Brain microvascular endothelial cell (primary cell): Measurements from ENCODE around the gene CNN2.

Source experiments
- DNase-seq: peaks from one replicate; pipeline ENCODE4 v3.0.0-alpha.2; 2020
- H3K27ac ChIP-seq: fragments of 250-450 bp; sonication (Bioruptor Pico); 2 replicates; pipeline ENCODE4 v1.5.1; 2020; ENCODE audit warnings: mild to moderate bottlenecking, moderate library complexity
- H3K27me3 ChIP-seq: fragments of 250-450 bp; sonication (Bioruptor Pico); replicated peaks from 2 replicates; pipeline ENCODE4 v1.5.1; 2020; ENCODE audit warnings: mild to moderate bottlenecking
- H3K36me3 ChIP-seq: fragments of 250-450 bp; sonication (Bioruptor Pico); replicated peaks from 2 replicates; pipeline ENCODE4 v1.5.1; 2020; ENCODE audit warnings: mild to moderate bottlenecking
- H3K4me3 ChIP-seq: 2 replicates; pipeline ENCODE4 v1.5.1; 2011; ENCODE audit warnings: low read depth, mild to moderate bottlenecking, control low read depth, low read length, moderate library complexity
- in situ Hi-C: cut with HindIII; loops from 2 replicates; pipeline ENCODE4 v1.10.0; 2017; ENCODE audit warnings: low sequenced_read_pairs, low pct_ligation_motif_present
- TF ChIP-seq, protein P1 (sequence below): IDR thresholded peaks from 2 replicates; pipeline ENCODE4 v1.5.1; 2011; ENCODE audit warnings: low read depth, mild to moderate bottlenecking, moderate library complexity, low read length, control low read depth, inconsistent platforms; ENCODE audit errors: missing control alignments

The CNN2 gene

DNA sequence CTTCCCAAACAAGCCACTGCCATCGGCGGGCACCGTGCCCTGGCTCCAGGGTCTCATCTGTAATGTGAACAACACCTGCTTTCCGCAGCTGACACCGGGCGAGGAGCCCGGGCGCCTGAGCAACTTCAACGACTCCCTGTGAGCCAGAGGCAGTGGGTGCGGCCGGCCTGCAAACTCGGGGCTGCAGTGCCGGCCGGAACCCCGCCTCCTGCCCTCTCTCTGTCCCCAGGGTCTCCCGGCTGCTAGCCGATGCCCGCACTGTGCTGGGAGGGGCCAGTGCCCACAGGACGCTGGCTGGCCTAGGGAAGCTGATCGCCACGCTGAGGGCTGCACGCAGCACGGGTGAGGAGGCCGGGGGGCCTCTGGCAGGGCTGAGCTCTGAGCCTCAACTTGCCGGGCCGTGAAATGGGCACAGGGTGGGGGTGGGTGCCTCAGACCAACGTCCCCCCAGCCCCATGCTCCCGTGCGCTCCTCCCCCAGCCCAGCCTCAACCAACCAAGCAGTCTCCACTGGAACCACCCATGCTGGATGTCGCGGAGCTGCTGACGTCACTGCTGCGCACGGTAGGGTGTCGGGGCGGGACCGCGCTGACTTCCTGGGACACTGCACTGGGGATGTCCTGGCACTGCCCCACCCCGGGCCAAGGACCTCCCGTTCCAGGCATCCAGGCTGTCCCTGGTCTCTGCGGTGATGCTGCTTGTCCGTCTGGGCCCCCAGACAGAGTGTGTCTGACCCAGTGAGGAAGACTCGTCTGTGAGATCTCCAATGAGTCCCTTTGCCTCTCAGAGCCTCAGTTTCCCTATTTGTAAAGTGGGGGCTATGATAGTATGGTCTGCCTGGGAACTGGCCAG is 15.7 kb downstream of the CNN2 start:
- no peak overlapping the region for H3K27ac ChIP-seq
- TF ChIP-seq, protein P1, sequence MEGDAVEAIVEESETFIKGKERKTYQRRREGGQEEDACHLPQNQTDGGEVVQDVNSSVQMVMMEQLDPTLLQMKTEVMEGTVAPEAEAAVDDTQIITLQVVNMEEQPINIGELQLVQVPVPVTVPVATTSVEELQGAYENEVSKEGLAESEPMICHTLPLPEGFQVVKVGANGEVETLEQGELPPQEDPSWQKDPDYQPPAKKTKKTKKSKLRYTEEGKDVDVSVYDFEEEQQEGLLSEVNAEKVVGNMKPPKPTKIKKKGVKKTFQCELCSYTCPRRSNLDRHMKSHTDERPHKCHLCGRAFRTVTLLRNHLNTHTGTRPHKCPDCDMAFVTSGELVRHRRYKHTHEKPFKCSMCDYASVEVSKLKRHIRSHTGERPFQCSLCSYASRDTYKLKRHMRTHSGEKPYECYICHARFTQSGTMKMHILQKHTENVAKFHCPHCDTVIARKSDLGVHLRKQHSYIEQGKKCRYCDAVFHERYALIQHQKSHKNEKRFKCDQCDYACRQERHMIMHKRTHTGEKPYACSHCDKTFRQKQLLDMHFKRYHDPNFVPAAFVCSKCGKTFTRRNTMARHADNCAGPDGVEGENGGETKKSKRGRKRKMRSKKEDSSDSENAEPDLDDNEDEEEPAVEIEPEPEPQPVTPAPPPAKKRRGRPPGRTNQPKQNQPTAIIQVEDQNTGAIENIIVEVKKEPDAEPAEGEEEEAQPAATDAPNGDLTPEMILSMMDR: no peak

DNA sequence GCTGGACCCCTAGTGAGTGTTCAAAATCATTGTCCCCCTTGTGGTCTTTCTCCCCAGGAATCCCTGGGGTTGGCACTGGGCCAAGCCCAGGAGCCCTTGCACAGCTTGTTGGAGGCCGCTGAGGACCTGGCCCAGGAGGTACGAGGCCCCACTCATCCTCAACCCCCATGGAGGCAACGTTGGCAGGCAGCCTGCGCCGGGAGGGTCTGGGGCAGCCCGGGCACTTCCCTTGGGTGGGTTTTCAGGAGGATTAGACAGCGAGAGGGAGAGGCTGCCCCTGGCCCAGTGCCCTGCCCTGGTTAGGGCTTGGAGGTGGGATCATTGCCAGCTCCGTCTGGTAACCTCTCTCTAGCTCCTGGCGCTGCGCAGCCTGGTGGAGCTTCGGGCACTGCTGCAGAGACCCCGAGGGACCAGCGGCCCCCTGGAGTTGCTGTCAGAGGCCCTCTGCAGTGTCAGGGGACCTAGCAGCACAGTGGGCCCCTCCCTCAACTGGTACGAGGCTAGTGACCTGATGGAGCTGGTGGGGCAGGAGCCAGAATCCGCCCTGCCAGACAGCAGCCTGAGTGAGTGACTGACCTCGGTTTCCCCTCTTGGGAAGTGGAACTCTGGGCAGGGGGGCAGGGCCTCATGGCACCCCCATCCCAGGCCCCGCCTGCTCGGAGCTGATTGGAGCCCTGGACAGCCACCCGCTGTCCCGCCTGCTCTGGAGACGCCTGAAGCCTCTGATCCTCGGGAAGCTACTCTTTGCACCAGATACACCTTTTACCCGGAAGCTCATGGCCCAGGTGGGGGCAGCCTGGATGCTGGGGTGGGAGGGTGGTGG is 16.5 kb downstream of the CNN2 start:
- Histone ChIP-seq H3K27me3 (no peaks in the 10 kb centered on the region), H3K4me3 (no peak overlapping the region), H3K27ac (no peak overlapping the region), H3K36me3 (peaks cover 13% of the 10 kb centered on the region)
- in situ Hi-C loops: no loop called here
- TF ChIP-seq, protein P1: no peak
- DNase-seq: no peak

More for the DNA sequence above, 15.7 kb downstream of the CNN2 start:
- Histone ChIP-seq H3K4me3 (no peak overlapping the region), H3K27me3 (no peaks in the 10 kb centered on the region), H3K36me3 (peaks cover 20% of the 10 kb centered on the region)
- no peak for DNase-seq
- in situ Hi-C loops: no loop called here

DNA sequence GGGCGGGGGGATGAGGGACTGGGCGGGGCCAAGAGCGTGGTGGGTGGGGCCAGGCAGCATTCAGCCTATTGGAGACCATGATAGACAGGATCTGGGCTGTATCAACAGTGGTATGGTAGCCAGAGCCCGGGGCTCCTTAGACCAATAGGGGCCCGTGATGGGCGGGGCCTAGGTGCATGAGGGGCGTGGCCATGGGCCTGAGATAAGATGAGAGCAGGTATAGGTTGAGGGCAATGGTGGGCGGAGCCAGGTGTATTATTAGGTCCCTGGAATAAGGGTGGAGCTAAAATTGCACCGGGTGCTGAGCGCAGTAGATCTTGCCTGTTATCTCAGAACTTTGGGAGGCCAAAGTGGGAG is 18.8 kb downstream of the CNN2 start:
- Histone ChIP-seq H3K36me3 (no peaks in the 10 kb centered on the region), H3K27me3 (no peaks in the 10 kb centered on the region), H3K27ac (no peak overlapping the region), H3K4me3 (no peak overlapping the region)
- TF ChIP-seq, protein P1: no peak
- DNase-seq: no peak
- in situ Hi-C loops: no loop called here

DNA sequence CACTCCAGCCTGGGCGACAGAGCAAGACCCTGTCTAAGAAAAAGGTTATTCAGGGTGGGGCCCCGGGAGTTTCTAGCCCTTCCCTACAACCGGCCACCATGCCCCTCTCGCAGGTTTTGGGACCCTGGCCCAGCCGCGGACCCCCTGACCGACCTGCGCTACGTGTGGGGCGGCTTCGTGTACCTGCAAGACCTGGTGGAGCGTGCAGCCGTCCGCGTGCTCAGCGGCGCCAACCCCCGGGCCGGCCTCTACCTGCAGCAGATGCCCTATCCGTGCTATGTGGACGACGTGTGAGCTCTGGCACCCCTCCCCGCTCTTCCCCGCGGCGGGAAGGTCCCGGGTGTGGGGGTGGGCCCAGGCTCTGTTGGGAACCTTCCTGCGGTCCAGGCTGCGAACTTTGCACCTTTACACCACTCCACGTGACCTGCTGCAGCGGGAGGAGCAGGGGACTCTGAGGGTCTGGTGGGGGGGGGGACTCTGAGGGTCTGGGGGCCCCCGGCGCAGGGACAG is 19.8 kb downstream of the CNN2 start:
- no peaks in the 10 kb centered on the region for H3K36me3 ChIP-seq
- in situ Hi-C loops: no loop called here

DNA sequence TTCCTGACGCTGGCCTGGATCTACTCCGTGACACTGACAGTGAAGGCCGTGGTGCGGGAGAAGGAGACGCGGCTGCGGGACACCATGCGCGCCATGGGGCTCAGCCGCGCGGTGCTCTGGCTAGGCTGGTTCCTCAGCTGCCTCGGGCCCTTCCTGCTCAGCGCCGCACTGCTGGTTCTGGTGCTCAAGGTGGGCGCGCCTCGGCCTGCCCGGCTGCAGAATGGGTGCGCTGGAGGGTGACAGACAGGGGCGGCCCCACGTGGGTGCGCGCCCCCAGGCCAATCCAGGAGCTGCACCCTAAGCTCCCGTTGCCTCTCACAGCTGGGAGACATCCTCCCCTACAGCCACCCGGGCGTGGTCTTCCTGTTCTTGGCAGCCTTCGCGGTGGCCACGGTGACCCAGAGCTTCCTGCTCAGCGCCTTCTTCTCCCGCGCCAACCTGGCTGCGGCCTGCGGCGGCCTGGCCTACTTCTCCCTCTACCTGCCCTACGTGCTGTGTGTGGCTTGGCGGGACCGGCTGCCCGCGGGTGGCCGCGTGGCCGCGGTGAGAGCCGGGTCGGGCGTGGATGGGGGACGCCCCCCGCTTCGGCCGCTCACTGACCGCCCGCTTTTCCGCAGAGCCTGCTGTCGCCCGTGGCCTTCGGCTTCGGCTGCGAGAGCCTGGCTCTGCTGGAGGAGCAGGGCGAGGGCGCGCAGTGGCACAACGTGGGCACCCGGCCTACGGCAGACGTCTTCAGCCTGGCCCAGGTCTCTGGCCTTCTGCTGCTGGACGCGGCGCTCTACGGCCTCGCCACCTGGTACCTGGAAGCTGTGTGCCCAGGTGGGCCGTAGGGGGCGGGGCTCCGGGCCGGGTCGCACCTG is 20.7 kb downstream of the CNN2 start:
- Histone ChIP-seq H3K27ac (no peak overlapping the region), H3K4me3 (no peak overlapping the region), H3K36me3 (no peaks in the 10 kb centered on the region), H3K27me3 (no peaks in the 10 kb centered on the region)
- in situ Hi-C loops: no loop called here
- TF ChIP-seq, protein P1: no peak
- no peak for DNase-seq

More for the DNA sequence above, 19.8 kb downstream of the CNN2 start:
- TF ChIP-seq, protein P1: no peak
- no peak overlapping the region for H3K27ac ChIP-seq
- no peak for DNase-seq
- no peaks in the 10 kb centered on the region for H3K27me3 ChIP-seq
- no peak overlapping the region for H3K4me3 ChIP-seq
